ENCODE data around the gene AGPAT4.
"Not testable (repeated sequence)": the region's sequence is repeated elsewhere in the genome, so short reads cannot be mapped to it uniquely, and the experiment has no call there.

Gene AGPAT4

GRCh38 chr6:161273752-161274487, at the start of gene AGPAT4:
TSS of gene AGPAT4 (minus strand) at chr6:161274061. CDS start at chr6:161232213, 41,848 bp downstream.
- peak; percentile 59 for DNase-seq

DNA sequence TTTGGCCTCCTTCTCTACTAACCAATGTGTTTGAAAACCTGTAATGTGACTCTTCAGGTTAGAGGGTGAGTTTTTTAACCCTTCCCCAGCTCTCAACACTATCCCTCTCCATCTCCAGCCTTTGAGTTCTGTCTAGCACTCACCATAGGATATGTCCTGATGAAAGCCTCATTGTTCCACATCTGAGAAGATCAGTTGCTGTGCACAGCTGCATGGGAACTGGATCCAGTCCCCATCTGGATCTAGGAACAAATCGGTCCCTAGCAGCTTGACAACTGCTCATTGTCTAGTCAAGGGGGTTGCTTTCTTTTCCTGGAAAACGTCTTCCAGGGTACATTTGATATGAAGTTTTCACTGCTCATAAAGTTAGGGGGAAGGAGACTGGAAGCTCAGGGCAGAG, 45.4 kb upstream of the AGPAT4 start:
- DNase-seq = no peak

- no peak for DNase-seq
Observed at GRCh38 chr6:161318456-161318855, 44.6 kb upstream of the AGPAT4 start.

- no peak for DNase-seq
Observed at GRCh38 chr6:161316531-161316930, 42.7 kb upstream of the AGPAT4 start.

- DNase-seq = not testable (repeated sequence)
Observed at GRCh38 chr6:161315246-161315917, 41.5 kb upstream of the AGPAT4 start.

DNA sequence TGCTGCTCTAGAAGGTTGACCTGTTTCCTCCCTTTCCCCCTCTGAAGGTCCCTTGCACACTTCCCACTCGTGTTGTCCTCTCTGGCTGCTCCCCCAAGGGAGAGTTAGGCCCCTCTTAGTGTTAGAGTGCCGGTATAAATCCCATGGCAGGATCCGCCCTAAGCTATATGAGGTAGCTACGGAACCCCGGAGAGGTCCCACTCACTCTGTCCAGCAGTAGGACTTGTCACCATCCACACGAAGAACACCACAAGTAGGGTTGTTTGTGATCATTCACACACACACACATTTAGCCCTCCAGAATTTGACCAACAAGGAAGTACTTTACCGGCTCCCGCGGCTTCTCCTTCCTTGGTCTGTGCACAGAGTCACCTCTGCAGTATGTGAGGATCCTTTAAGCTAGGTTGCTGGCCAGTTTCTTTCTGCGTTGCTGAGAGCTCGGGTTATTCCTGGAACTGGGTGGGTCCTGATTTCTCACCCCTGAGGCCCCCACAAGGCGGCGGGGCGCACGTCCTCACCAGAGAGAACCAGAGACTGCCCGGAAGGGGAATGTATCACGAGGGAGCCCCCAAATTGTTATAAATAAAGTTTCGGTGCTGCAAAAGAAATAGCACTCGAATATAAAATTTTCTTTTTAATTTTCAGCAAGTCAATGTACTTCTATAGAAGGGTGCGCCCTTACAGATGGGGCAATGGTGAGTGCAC, 40.8 kb upstream of the AGPAT4 start:
- DNase-seq = not testable (repeated sequence)

DNA sequence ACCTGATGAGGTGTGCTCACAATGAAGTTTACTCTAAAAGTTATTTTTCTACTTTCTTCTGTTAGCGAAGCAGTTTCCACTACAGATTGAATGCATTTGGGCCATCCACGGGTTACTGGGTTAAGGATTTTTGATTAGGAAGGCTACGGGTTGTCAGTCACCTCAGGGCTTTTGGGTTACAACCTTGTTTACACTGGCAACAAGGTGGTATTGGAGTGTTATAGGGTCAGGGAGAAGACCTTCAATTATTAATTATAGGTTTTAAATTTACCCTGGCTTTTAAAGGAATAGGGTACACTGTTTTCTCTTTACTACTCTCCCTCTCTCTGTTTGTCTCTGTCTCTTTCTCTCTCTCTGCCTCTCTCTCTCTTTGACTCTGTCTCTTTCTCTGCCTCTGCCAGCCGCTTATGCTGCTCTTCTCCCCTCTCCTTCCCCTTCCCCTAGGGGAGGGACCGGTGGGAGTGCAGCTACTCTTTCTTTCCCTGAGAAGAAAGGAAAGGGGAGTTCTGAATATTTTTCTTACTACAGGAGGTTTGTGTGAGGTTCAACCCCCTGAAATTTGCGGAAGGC, 40.2 kb upstream of the AGPAT4 start:
- no peak for DNase-seq

DNA sequence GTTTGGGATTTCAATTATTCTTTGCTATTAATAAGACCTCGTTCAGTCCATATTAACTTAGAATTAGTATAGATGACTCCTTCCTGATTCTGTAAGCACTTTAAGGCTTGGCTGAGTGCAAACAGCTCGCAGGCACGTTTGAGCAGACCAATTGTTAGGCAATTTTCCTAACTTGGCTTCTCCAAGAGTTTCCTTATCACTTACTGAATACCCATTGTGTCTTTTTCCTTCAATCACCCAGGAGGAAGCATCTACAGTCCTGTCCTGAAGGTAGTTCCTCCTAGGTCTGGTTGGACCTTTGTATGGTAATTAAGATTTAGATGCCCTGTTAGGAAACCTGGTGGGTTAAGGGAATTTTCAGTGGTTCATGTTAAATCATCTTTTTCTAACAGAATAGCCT, 39.6 kb upstream of the AGPAT4 start:
- DNase-seq = not testable (repeated sequence)

DNA sequence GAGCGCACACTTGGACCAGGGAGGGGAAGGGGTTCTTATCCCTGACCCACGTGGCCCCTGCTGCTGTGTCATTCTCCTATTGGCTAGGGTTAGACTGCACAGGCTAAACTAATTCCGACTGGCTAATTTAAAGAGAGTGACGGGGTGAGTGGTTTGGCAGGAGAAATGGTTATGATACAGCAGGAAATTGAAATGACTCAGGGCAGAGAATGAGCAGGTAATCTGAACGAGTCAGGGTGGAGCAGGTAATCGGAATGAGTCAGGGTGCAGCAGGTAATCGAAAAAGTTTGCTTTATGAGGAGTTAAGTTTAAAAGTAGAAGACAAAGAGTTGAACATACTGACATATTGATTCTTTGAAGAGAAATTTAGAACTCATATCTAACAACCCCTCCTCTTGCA, 35.9 kb upstream of the AGPAT4 start:
- not testable (repeated sequence) for DNase-seq

GRCh38 chr6:161308075-161308655, 34.3 kb upstream of the AGPAT4 start:
- DNase-seq = no peak

GRCh38 chr6:161305860-161306259, 32.0 kb upstream of the AGPAT4 start:
- no peak for DNase-seq

GRCh38 chr6:161303628-161304340, 29.9 kb upstream of the AGPAT4 start:
- no peak for DNase-seq

DNA sequence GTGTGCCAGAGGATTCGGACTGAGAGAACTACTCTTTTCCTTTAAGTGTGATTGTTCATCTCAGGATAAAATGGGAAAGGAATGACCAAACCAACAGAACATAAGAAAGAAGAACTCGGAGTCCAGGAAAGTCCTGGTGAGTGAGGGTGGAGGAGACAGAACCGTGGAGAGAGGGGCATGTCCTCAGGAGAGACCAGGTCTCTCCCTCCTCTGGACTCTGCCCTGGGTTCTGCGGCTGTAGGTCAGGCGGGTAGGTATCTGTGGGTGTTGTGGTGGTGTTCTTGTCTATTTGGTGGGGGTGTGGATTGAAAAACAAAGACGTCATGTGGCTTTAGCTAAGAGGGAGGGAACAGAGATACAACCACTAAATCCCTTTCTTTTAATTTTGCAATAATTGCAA, 29.1 kb upstream of the AGPAT4 start:
- no peak for DNase-seq

GRCh38 chr6:161301338-161301737, 27.5 kb upstream of the AGPAT4 start:
- no peak for DNase-seq

DNA sequence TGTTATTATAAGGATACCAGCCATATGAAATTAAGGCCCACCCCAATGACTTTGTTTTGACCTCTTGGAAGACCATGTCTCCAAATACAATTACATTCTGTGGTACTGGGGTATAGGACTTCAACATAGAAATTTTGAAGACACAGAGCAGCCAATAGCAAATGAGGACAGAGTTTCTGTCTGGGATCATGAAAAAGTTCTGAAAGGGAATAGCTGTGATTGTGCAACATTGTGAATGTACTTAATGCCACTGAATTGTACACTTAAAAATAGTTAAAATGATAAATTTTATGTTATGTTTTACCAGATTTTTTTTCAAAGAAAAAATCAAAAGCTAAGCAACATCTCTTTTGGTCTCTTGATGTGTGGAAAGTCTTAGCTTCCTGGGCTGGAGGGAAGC, 27.0 kb upstream of the AGPAT4 start:
- DNase-seq = no peak

DNA sequence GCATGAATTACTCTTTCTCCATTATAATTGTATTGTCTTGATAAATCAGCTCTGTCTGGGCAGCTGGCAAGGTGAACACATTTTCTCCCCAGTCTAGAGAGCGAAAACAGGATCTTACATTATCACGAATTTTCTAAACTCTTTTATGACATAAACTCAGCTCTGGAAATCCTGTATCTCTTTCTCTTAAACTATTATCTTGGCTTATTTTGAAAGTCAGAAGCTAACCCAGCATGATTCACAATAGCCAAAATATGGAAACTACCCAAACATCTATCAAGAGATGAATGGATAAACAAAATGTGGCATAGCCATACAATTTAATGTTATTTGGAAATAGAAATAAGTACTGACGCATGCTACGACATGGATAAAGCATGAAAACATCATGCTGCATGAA, 25.9 kb upstream of the AGPAT4 start:
- no peak for DNase-seq

- DNase-seq = no peak
Observed at GRCh38 chr6:161295784-161296183, 21.9 kb upstream of the AGPAT4 start.

GRCh38 chr6:161292650-161293281, 18.9 kb upstream of the AGPAT4 start:
- DNase-seq = no peak

GRCh38 chr6:161292145-161292544, 18.3 kb upstream of the AGPAT4 start:
- DNase-seq = no peak

GRCh38 chr6:161290751-161291150, 16.9 kb upstream of the AGPAT4 start:
- DNase-seq = no peak

GRCh38 chr6:161284653-161285052, 10.8 kb upstream of the AGPAT4 start:
- DNase-seq = no peak

GRCh38 chr6:161281092-161281491, 7.2 kb upstream of the AGPAT4 start:
- DNase-seq = no peak

Data from stimulated activated CD8-positive, alpha-beta memory T cell treated with anti-CD3 and anti-CD28 coated beads, Interleukin-4, amount 100 ng/mL, for 48 hours (primary cell).